ENCODE results near the gene SETBP1.

GRCh38 chr18:44917216-44918141 lies 236.8 kb downstream of the SETBP1 start:
- TF ChIP-seq POLR2AphosphoS5 (IDR thresholded peaks at IDR 0.05; ENCODE audit: borderline replicate concordance, low read depth, low read length) (no peak), EZH2 (IDR thresholded peaks at IDR 0.05) (no peak)

All from SK-N-MC (cell line).